Cardiac fibroblast (primary cell): Measurements from ENCODE around the gene MCTS1.
"Not testable (repeated sequence)": the region's sequence is repeated elsewhere in the genome, so short reads cannot be mapped to it uniquely, and the experiment has no call there.

ENCODE experiments used
- DNase-seq, 2 donors: peaks; one replicate each; pipeline versions ENCODE4 v3.0.0 to v3.0.0-alpha.2; 2010; ENCODE audit warnings: low read depth in 2 of 2
- H3K4me3 ChIP-seq, 2 donors: replicated peaks in 1 of 2; 1 replicate in 1 of 2; 2 replicates in 1 of 2; pipeline ENCODE4 v1.5.1; 2011; ENCODE audit warnings: low read depth in 2 of 2, low read length in 2 of 2, mild to moderate bottlenecking in 2 of 2, moderate library complexity in 1 of 2
- TF ChIP-seq, protein P1 (sequence below): IDR thresholded peaks from one replicate; pipeline ENCODE4 v1.5.1; 2011; ENCODE audit warnings: low read depth, mild to moderate bottlenecking, low read length, inconsistent platforms

MCTS1 gene

DNA sequence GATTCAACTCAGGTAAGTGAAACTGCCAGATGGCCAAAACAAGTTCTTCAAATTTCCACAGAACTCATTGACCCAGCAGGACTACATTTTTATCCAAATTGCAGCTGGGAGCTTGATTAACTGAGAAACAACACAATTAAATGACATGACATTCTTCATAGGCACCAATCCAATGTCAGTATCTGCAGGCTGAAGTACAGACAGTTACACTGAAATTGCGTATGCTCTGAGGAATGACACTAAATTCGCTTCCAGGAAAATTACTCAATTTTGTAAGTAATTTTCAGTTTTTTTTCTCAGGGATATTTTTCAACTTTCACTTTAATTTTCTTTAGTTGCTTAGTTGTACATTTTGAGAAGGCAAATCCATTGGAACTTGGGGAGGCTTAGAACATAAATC lies 21.5 kb downstream of the MCTS1 start:
- DNase-seq, result peak; percentile 47 to 67
- TF ChIP-seq, protein P1, sequence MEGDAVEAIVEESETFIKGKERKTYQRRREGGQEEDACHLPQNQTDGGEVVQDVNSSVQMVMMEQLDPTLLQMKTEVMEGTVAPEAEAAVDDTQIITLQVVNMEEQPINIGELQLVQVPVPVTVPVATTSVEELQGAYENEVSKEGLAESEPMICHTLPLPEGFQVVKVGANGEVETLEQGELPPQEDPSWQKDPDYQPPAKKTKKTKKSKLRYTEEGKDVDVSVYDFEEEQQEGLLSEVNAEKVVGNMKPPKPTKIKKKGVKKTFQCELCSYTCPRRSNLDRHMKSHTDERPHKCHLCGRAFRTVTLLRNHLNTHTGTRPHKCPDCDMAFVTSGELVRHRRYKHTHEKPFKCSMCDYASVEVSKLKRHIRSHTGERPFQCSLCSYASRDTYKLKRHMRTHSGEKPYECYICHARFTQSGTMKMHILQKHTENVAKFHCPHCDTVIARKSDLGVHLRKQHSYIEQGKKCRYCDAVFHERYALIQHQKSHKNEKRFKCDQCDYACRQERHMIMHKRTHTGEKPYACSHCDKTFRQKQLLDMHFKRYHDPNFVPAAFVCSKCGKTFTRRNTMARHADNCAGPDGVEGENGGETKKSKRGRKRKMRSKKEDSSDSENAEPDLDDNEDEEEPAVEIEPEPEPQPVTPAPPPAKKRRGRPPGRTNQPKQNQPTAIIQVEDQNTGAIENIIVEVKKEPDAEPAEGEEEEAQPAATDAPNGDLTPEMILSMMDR, result no peak

DNA sequence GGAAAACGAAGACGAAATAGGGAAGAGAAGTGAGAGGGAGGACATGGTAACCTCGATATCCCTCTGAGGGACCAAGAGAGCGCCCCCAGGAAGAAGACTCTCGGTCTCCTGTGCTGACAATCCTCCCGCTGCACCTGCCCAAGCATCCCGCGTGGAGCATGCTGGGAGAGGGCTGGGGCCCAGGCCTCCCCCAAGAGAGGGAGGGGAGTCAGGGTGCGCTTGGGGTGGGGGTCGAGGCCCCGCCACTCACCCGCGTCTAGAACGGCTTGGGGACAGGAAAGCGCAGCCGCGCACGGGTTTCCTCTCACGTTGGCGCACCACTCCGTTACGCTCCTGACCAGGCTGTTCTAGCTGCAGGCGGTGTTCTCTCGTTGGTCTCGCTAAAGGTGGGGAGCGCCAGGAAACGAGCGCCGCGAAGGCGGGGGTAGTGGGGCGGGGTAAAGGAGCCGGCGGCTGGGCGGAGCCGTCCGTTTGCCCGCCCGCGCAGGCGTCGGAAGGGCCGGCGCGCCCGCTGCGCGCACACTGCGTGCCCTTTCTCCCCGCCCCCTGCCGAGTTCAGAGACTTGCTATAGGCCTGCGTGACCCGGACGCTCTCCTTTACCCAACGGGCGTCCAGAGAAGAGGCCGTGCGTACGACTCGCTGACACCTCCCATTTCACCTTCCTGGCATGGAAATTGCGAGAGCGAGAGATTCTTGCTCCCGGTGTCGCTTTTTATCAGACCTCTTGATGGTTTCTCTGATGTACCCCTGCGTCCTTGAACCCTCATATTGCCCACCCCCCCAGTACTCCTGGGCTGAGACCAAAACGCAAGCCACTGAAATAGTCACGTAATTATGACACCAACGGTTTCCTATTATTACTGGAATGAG lies 26.0 kb downstream of the MCTS1 start, which contains the start of gene C1GALT1C1:
TSS of gene C1GALT1C1 (minus strand) at position 388 of the 871 bp plus-strand sequence. CDS start 2,888 bp downstream, outside the sequence.
- peak within 1 kb of the TSS; percentile 69 to 73 for H3K4me3 ChIP-seq
- peak; percentile 92 to 95 for DNase-seq
- TF ChIP-seq, protein P1, result no peak

More for the DNA sequence above, 21.5 kb downstream of the MCTS1 start:
- H3K4me3 ChIP-seq, result no peak overlapping the region

DNA sequence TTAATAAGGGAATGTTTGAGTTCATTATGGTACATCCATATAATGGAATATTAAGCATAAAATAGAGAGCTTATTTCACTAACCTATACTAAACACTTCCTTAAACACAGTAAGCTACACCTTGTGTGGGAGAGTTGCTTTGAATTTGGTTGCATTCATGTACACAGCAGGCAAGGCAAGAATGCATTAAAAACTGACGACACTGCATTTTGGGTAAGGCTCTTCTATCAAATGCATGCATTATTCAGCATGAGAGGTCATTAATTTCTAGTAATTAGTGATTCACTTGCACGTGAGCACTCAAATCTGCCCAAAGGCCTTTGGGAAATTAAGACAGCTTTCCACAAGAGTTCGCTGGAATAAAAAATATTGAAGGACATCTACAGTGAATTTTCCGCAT lies 34.7 kb downstream of the MCTS1 start:
- TF ChIP-seq, protein P1, result no peak
- DNase-seq, result no peak
- H3K4me3 ChIP-seq, result no peak overlapping the region

DNA sequence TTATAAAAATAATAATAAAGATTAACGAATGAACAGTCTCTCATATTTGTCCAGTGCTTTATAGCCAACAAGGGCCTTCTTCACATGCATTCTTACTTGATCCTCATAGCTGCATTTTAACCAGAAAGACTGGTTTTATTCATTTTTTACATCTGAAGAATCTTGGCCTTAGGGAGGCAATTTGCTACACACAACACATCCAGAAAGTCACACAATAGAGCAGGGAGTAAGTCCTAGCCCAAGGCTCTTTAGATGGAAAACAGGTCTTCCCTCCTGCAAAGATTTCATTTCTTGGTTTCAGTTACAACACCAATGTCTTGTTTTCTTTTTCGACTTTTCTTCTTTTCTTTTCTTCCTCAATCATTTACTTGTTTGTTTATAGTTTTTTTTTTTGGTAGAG lies 39.0 kb downstream of the MCTS1 start:
- TF ChIP-seq, protein P1, result no peak
- H3K4me3 ChIP-seq, result no peak overlapping the region
- no peak for DNase-seq

DNA sequence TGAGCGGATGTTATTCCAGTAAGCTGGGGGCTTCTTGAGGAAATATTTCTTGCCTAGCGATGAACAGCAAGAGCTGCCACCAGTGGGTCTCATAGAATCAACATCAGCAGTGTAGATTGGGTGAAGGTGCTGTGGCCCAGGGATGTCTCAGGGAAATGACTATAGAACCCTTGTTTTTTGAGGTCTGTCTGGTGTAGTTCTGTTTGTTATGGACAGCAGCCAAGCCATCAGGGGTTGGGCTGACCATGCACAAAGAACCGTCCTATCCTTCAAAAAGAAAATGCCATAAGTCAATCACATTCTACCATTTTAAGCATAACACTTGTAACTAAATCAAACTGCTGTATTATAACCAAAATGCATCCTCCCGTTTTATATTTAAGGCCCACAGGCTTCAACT lies 43.2 kb downstream of the MCTS1 start:
- H3K4me3 ChIP-seq, result no peak overlapping the region
- peak in 1 of 2 donors; percentile 27 for DNase-seq
- TF ChIP-seq, protein P1, result no peak

DNA sequence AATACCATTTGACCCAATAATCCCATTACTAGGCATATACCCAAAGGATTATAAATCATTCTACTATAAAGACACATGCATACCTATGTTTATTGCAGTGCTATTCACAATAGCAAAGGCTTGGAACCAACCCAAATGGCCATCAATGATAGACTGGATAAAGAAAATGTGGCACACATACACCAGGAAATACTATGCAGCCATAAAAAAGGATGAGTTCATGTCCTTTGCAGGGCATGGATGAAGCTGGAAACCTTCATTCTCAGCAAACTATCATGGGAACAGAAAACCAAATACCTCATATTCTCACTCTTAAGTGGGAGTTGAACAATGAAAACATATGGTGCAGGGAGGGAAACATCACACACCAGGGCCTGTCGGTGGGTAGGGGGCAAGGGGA lies 48.4 kb downstream of the MCTS1 start:
- not testable (repeated sequence) for H3K4me3 ChIP-seq, DNase-seq

DNA sequence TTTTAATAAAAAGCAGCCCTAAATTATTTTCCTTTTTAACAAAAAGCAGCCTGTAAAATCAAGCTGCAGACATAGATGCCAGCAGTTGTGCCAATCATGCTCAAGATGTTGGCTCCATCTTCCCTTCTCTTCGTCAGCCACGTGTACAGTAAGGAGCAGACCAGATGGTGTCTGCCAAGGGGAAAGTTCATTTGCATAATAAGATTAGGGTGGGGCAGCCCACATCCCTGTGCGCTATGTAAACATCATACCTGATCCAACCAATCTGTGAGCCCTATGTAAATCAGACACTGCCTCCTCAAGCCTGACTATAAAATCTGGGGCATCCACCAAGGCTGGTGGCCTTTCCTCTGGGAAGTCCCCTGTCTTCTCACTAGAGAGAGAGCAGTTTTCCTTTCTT lies 49.1 kb downstream of the MCTS1 start:
- H3K4me3 ChIP-seq, result no peak overlapping the region
- DNase-seq, result no peak
- TF ChIP-seq, protein P1, result no peak
